Endometrial microvascular endothelial cells (primary cell): Measurements from ENCODE around the gene UBALD1. TPM values are rescaled to one million over a fixed set of nuclear protein-coding genes. Genes with fewer than 3 reads are reported as not detected.

ENCODE experiments used
- in situ Hi-C: cut with HindIII; loops from 2 replicates; pipeline ENCODE4 v1.10.0; 2017; ENCODE audit warnings: low sequenced_read_pairs, low pct_unique_long_range_greater_than_20kb; ENCODE audit errors: inconsistent ontology term
- total RNA-seq: library from RNA; depleted of rRNA; stranded (reverse); fragments of >200 nt; gene quantifications from one replicate; pipeline ENCODE4 v1.2.3, GENCODE V29; 2015; ENCODE audit errors: inconsistent ontology term

The UBALD1 gene
- total RNA-seq, 1 donor from 2014 or later = 2.5 TPM

DNA sequence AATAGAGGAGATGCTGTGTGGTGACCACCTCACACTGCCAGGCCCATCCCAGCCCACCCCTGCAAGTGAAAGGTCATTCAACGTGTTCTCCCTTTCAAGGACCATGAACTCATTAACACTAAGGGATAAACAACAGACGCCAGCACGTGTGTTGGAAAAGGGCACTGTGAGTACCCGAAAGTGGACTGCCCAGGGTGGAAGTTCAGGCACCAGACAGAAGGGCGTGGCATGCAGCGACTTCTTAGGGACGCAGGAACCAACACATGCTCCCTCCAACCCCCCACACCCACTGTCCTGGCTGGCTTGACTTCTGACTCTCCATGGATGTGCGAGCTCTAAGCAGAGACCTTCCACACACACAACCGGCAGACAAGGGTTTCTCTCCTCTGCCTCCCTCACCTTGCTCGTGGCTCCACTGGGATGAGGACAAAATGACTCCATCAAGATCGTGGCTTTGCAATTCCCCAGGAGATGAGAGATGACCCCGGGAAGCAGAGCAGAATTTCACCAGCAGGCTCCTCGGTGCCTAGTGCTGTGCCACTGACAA, 11.0 kb downstream of the UBALD1 start:
- in situ Hi-C loops = no loop called here

- in situ Hi-C loops = no loop called here
Measured at GRCh38 chr16:4602331-4602730, 12.4 kb downstream of the UBALD1 start.

GRCh38 chr16:4601864-4602186, 12.9 kb downstream of the UBALD1 start:
- in situ Hi-C loops = no loop called here

GRCh38 chr16:4601036-4601863, 13.4 kb downstream of the UBALD1 start:
- in situ Hi-C loops = no loop called here

DNA sequence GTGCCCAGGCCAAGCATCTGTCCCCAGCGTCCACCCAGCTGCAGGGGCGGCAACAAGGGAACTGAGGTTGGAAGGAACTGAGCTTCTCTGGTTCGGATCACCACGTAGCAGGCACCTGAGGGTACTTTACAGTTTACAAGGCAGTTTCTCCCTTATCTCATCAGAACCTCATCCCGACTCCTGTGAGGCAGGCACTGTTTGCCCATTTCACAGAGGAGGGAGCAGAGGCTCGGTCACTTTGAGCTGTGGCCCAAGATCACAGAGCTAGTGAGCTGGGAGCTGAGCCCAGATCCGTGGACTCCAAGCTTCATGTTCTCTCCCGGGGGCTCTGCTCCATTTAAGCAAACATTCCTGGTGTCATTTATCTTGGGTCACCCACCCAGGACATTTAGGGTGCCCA, 15.1 kb downstream of the UBALD1 start:
- in situ Hi-C loops = no loop called here

- in situ Hi-C loops = no loop called here
Measured at GRCh38 chr16:4599037-4599436, 15.7 kb downstream of the UBALD1 start.

GRCh38 chr16:4597174-4597573, 17.5 kb downstream of the UBALD1 start:
- in situ Hi-C loops = no loop called here

DNA sequence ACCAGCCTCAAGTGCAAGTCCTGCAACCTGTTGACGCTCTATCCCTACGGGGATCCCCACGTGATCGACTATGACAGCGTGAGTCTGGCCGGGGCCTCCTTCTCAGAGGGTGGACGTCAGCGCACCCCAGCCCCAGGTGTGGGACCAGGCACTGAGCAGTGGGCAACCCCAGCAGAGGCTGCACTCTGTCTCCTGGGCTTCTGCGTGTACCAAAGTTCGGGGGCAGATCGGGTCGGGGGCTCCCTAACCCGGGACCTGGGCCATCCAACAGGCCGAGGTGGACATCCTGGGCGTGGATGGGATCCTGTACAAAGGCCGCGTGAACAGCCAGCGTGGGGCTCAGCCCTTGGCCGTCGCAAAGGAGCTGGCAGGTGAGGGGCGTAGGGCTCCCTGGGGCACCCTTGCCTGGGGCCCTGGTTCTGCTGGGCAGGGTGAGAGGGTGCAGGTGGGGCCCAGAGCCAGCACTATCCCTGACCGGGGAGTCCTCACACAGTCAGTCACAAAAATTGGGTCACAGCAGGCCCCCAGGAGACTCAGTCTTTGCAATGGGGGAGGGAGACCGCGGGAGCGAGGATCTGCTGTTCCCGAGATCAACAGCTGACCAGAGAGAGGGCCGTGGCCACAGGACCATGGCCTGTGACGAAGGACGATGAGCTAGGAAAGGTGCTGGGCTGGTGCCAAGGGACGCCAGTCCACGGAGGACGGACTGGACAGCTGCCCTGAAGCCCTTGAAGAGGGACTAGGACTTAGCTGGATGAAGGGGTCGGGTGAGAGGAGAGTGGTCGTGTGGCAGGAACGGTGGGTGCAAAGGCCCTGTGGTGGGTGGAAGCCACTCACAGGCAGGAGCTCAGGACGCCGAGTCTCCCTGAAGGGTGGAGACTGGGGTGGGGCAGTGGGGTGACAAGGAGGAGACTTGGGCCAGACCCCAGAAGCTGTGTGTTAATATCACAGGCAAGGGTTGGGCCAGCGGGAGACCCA, 20.0 kb downstream of the UBALD1 start:
- in situ Hi-C loops = no loop called here

DNA sequence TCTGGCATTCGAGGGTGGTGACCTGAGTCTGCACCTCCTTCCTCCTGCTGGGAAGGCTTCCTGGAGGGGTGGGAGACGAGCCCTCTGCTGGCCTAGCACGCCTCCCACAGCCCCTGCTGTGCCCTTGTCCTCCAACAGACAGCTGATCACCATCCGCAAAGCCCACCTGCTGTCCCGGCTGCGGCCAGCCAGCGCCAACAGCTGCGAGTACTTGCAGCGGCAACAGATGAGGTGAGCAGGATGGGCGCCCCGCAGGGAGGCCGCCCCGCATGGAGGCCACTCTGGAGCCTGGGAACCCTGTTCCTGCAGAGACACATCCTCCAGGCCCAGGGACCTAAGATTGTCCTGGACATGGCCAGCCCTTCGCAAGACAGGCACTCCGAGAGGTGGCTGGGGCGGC, 21.6 kb downstream of the UBALD1 start:
- in situ Hi-C loops = no loop called here

- in situ Hi-C loops = no loop called here
Measured at GRCh38 chr16:4591706-4592470, 22.8 kb downstream of the UBALD1 start.

- in situ Hi-C loops = no loop called here
Measured at GRCh38 chr16:4591191-4591590, 23.5 kb downstream of the UBALD1 start.

DNA sequence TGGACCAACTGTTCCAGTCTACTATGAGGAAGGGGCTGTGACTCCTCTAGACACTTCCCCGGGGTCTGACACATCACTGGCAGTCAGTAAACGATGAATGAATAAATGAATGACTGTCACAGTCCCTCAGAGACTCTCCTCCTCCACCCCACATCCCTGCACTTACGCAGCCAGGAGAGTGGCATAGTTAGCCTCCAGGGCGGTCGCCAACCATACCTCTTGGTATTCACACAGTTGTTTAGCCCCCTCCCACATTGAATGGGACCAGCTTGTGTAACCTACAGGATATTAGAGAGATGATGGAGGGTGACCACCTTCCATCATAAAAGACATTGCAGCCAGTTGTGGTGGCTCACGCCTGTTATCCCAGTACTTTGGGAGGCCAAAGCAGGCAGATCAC, 25.7 kb downstream of the UBALD1 start:
- in situ Hi-C loops = no loop called here

DNA sequence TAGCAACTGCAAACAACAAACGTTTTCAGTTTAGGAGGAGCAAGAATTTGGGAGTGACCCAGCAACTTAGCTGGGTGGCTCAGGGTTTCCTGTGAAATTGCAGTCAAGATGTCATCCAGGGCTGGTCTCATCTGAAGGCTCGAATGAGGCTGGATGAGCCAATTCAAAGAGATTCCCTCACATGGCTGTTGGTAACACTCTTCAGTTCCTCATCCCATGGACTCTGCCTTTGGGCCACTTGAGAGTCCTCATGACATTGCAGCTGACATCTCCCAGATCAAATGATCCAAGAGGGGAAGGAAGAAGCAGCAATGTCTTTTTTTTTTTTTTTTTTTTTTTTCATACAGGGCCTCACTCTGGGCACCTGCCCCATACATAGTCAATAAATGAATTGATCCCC, 26.3 kb downstream of the UBALD1 start:
- in situ Hi-C loops = no loop called here

DNA sequence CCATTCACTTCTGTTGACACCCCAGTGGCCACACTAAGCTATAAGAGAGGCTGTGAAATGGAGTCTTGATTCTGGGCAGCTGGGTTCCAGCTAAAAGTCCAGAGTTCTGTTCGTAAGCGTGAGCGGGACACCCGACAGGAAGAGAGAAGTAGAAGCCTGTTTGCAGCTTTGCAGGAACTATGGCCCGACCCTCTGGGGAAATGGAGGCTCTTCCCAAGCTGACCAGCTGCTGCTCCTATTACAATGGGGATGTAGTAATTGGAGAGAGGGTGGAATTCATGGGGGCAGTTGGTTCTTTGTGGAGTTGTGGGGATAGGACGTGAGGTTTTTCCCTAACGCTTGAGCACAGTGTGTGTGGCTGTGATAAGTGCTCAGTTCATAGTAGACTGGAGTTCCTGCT, 28.4 kb downstream of the UBALD1 start:
- in situ Hi-C loops = no loop called here

GRCh38 chr16:4583906-4584305, 30.8 kb downstream of the UBALD1 start:
- in situ Hi-C loops = no loop called here

DNA sequence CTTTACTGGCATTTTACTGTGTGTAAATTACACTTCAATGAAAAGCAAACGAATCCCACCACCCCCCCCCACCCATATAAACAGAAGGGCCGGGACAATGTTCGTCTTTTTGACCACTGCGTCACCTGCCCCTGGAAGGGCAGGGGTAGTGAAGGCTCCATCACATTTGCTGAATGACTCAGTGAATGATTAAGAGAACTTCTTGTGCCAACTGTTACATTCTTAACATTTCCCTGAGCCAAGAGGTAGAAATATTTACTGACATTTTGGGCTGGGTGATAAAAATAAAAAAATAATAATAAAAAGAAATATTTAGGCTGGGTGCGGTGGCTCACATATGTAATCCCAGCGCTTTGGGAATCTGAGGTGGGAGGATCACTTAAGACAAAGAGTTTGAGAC, 34.4 kb downstream of the UBALD1 start:
- in situ Hi-C loops = no loop called here

DNA sequence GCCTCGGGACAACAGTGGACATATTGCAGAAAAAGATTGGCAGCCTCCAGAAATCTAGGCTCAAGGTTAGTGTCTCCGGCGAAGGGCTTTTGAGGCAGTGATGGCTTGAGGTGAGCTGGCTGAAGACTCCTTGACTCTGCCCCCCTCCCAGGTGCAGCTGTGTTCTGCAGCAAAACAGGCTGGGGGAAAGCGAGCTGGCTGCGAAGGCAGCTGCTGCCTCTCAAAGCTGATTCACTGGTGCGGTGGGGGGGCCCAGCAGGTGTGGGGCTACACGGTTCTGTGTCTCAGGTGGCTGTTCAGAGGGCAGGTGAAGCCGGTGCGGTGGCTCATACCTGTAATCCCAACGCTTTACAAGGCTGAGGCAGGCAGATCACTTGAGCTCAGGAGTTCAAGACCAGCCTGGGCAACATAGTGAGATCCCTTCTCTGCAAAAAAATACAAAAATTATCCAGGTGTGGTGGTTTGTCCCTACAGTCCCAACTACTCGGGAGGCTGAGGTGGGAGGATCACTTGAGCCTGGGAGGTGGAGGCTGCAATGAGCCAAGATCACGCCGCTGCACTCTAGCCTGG, 35.6 kb downstream of the UBALD1 start:
- in situ Hi-C loops = no loop called here

- in situ Hi-C loops = no loop called here
Measured at GRCh38 chr16:4576008-4576407, 38.7 kb downstream of the UBALD1 start.
